HG03354 (cell line): Measurements from ENCODE around the gene ATG13.
"Not testable (repeated sequence)": the region's sequence is repeated elsewhere in the genome, so short reads cannot be mapped to it uniquely, and the experiment has no call there.

Source experiments
- ATAC-seq: cut with Tn5 transposase; IDR thresholded peaks from one replicate; pipeline ENCODE4 v1.9.1; 2021; ENCODE audit warnings: mild to moderate bottlenecking; ENCODE audit not compliant: unreplicated experiment, poor library complexity, severe bottlenecking

Gene ATG13

DNA sequence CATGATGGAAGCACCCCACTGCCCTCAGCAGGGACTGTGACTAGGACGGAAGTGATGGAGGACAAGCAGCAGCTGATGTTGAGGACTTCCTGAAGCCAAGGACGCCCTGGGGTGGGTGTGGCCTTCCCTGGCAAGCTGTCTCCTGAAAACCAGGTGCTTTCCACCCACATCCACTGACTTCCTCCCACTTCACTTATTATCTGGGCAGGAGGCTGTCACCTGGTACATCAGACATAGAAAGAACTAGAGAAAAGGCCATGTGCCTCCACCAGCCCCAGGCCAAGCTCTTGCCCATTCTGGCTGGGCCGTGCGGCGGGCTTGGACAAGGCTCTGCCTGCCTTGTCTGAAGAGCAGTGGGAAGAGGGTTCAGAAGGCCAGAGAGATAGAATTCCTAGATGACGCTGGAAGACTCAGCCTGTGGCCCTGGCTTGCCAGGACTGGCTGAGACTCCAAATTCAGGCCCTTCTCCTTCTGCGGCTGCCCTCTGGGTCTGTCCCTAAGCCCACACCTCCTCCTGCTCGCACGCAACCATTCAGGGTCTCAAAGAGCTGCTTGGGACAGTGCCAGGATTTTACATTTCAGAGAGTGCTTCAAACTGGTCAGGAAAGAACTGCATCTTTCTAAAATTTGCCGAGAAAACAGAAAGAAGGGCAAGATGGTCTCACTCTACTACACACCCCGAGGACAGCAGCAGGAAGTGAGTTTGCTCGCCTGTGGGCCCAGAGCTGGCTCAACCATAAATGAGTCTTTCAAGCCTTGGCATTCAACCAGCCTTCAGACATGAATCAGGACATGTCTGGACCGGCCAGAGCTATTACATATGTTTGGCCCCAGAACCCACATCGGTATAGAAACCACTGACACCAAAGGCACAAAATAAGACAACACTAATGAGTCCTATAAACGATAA lies 69.8 kb downstream of the ATG13 start:
- ATAC-seq, result no peak

DNA sequence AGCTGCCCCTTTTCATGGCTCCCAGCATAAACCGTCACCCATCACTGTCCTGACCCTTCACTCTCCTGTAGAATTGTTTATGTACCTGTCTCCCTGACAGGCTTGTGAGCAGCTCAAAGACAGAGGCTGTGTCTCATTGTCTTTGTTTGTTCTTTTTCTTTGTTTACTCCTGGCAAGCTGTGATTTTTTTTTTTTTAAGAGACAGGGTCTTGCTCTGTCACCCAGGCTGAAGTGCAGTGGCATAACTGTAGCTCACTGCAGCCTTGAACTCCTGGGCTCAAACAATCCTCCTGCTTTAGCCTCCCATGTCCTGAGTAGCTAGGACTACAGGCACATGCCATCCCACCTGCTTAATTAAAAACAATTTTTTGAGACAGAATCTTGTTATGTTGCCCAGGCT lies 73.3 kb downstream of the ATG13 start:
- ATAC-seq, result no peak

- no peak for ATAC-seq
Measured at GRCh38 chr11:46692450-46692849, 75.1 kb downstream of the ATG13 start.

GRCh38 chr11:46693597-46694012 lies 76.3 kb downstream of the ATG13 start:
- ATAC-seq, result no peak

DNA sequence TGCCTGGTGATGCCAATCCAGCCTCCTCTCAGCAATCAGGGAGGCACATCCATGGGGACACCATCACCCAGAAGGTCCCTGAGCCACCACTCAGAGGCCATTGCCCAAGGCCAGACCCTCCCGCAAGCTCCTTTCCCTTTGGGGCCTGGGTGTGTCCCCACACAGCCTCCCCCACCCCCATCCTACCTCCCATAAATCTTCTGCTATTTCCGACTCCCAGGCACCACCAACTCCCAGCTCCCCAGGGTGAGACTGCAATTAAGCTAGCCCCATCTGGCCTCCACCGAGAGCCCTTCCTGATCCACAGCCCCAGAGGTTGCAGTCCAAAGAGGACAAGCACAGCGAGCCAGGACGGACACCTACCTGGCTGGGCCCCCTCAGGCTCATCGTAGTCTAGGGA lies 76.7 kb downstream of the ATG13 start:
- no peak for ATAC-seq

GRCh38 chr11:46694607-46695006 lies 77.3 kb downstream of the ATG13 start:
- ATAC-seq, result no peak

DNA sequence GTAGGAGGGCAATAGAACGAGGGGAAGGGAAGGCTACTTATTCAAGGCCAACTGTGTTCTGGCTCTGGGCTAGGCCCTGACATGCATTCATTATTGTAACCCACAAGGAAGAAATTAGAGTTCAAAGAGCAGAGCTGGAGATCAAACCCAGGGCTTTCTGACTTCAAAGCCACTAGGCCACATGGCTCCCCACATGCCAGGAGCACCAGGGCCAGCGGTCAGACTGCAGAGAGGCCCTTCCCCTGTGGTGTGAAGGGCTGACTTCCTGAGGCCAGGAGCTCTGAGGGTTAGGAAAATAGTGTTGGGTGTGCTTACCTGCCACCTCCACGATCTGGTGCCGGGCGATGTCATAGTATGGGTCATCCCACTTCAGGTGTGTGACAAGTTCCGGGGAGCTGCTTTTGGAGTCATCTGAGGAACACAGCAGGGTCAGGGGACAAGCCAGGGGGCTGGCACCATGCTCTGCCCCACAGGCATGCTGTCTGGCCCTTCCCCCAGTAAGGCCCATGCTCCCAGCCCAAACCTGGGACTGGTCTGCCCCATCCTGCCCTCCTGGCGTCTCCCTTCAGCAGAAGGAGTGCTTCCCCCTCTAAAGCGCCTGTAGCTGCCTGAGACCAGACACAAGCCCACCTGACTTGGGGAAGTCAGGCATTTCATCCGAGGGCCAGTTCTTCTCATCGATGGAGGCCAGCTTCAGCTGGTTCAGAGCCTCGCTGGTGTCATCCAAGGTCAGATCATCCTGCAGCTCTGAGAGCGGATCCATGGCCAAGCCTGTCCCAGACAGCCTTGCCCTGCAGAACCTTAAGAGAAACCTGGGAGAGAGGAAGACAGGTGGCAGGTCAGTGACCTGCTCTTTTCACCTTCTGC lies 78.2 kb downstream of the ATG13 start:
- no peak for ATAC-seq

DNA sequence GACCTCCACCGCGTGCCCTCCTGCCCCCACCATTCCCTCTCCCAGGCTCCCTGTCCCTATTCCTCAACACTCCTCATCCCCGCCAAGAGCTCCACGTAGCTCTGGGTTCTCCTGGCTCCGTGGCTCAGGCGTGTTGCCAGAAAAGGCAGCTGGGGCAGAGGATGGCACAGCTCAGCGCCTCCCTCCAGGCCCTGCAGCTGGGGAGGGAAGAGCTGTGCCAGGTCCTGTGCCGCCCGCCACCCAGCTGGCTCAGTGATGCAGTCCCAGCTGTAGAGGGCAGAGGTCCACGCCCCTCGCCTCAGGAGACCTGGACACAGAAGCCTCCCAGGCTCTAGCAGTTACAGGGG lies 78.8 kb downstream of the ATG13 start:
- ATAC-seq, result no peak

GRCh38 chr11:46697303-46697702 lies 80.0 kb downstream of the ATG13 start:
- no peak for ATAC-seq

DNA sequence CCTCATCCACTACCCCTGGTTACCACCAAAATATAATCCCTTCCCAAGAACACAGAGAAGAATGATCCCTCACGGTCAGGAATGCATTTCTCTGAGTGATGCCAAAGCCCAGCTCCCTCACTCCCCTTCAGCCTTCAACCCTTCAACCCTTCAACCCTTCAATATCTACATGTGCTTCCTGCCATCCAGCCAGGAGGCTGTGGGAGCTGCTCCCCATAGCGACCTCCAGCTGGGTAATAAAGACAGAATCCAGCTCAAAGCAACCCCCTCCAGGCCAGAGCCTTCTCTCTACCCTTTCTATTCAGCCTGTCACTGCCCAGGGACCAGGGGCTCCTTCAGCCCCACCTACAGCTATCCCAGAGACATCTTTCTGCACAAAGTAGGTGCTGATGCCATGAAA lies 80.4 kb downstream of the ATG13 start:
- ATAC-seq, result no peak

- ATAC-seq, result no peak
Measured at GRCh38 chr11:46698597-46698996, 81.2 kb downstream of the ATG13 start.

- peak; percentile 95 for ATAC-seq
Measured at GRCh38 chr11:46700241-46701077, 83.1 kb downstream of the ATG13 start, which contains the start of the genes ARHGAP1 and ZNF408. Gene ARHGAP1 (minus strand): TSS chr11:46700619. CDS start chr11:46696107, 4,512 bp downstream. Gene ZNF408 (plus strand): TSS chr11:46701031. CDS start chr11:46701048, 17 bp downstream.

DNA sequence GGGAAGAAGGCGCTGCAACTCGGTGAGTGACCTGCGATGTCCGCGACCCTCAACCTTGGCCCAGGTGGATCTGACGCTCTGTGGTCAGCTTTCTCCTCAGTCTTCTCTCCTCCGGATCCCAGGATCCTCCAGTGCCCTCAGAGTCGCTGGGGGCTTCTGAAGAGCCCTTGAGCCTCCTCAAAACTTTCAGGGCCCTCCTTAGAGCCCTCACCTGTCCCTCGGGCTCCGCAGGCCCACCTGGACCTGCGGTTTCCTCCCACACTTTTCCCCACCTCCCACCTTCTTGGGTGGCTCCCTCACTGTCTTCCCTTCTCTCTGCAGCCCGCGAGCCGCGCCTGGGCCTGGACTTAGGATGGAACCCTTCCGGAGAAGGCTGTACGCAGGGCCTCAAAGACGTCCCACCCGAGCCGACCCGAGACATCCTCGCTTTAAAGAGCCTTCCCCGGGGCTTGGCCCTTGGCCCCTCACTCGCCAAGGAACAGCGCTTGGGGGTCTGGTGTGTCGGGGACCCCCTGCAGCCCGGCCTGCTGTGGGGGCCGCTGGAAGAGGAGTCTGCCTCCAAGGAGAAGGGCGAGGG lies 83.8 kb downstream of the ATG13 start:
- ATAC-seq, result peak; percentile 0

- no peak for ATAC-seq
Measured at GRCh38 chr11:46705070-46705688, 87.8 kb downstream of the ATG13 start.

DNA sequence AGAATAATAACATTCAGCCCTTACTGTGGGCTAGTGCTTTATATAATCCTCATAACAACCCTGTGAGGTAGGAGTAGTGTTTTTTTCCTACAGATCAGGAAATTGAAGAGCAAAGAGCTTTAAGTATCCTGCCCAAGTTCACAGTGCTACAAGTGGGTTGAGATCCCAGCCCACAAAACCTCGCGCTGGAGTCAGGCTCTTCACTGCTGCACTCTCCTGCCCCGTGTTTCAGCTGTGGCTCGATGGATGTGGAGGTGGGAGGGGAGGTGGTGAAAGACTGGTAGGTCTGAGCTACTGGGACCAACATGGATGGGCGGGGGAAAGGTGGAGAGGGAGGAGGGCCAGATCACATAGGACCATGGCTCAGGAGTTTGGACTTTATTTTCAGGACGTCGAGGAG lies 89.5 kb downstream of the ATG13 start:
- ATAC-seq, result no peak

DNA sequence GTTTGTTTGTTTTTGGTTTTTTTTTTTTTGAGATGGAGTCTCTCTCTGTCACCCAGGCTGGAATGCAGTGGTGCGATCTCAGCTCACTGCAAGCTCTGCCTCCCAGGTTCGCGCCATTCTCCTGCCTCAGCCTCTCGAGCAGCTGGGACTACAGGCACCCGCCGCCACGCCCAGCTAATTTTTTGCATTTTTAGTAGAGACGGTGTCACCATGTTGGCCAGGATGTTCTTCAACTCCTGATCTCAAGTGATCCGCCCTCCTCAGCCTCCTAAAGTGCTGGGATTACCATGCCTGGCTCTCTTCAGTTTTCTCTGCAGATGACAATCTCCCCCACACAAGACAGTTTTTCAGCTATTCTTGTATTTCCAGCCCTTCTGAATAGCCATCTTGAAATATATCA lies 92.0 kb downstream of the ATG13 start:
- not testable (repeated sequence) for ATAC-seq

DNA sequence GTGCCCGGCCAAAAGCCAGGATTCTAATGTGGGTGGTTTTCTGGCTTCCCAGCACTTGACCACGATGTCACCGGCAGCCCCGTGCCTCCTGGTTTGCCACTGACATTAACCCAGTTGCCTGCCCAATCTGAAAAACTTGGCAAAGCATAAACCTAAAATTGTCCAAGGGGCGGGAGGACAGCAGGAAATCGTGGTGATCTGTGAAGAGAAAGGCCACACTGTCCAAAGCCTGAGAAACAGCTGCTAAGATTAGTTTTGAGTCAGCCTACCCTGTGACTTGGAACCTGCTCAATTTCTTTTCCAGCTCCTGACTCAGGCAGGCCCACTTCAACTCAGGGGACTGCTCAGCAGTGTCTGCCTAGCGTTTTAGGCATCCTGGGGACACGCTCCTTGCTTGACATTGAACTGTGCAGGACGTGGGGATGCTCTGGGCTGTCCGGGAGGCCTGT lies 93.5 kb downstream of the ATG13 start:
- ATAC-seq, result no peak

GRCh38 chr11:46711303-46711702 lies 94.0 kb downstream of the ATG13 start:
- ATAC-seq, result no peak
